BE2C (cell line): ENCODE results near the gene PPFIBP2.

Experiments used
- DNase-seq: peaks from one replicate; pipeline ENCODE4 v3.0.0-alpha.2; 2020
- H3K27me3 ChIP-seq: fragments of 250-450 bp; sonication (Bioruptor Pico); 2 replicates; pipeline ENCODE4 v1.5.1; 2020; ENCODE audit warnings: mild to moderate bottlenecking
- H3K36me3 ChIP-seq: fragments of 250-450 bp; sonication (Bioruptor Pico); 2 replicates; pipeline ENCODE4 v1.5.1; 2020; ENCODE audit warnings: mild to moderate bottlenecking
- H3K4me1 ChIP-seq: fragments of 250-450 bp; sonication (Bioruptor Pico); 2 replicates; pipeline ENCODE4 v1.5.1; 2020
- H3K4me3 ChIP-seq: 2 replicates; pipeline ENCODE4 v1.5.1; 2011; ENCODE audit warnings: low read depth, low read length
- H3K9me3 ChIP-seq: fragments of 250-450 bp; sonication (Bioruptor Pico); 2 replicates; pipeline ENCODE4 v1.5.1; 2020
- CTCF ChIP-seq: IDR thresholded peaks from 2 replicates; pipeline ENCODE4 v1.5.1; 2012; ENCODE audit warnings: mild to moderate bottlenecking, low read depth, low read length

The PPFIBP2 gene

DNA sequence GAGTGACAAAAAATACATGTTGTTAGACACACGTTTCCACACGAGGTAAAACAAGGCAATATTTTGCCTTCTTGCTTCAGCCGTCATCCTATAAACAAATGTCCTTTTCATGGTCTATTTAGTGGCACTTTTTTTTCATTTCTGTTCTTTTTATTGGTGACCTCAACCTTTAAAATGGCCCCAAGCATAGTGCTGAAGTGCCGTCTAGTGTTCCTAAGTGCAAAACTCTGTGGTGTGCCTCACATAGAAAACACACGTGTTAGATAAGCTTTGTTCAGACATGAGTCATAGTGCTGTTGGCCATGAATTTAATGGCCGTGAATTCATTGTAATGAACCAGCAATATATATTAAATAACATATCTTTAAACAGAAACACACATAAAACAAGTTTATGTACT lies 176.8 kb downstream of the PPFIBP2 start:
- no peaks in the 10 kb centered on the region for H3K4me1 ChIP-seq
- no peak overlapping the region for H3K4me3 ChIP-seq
- no peaks in the 10 kb centered on the region for H3K27me3 ChIP-seq
- H3K36me3 ChIP-seq = no peaks in the 10 kb centered on the region
- H3K9me3 ChIP-seq = no peaks in the 10 kb centered on the region
- no peak for TF ChIP-seq CTCF
- no peak for DNase-seq

DNA sequence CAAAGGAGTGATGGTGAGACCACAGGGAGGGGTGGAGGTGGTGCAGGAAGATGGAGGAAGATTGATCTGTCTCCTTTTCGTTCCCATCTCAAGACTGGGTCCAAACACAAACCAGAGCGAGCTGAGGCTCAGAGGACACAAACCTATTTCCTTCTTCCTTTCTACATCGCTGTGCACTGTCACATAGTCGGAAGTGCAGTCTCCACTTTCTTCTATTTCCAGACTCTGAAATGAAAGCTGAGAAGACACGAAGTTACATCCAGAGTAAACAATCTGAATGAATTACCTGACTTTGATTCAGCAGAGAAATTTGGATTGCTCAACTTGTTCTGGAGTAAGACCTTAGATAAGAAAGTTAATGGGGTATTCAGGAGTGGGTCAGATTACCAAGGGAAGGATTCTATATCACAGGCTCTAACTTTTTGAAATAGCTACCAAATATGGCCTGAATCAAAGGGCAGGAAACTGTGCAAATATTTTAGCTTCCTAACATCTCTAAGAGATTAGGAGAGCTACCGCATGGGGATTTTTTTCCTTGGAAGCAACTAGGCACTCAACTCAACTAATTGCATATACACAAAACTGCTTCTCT lies 178.1 kb downstream of the PPFIBP2 start:
- DNase-seq = no peak
- Histone ChIP-seq H3K9me3 (no peaks in the 10 kb centered on the region), H3K4me3 (no peak overlapping the region), H3K27me3 (no peaks in the 10 kb centered on the region), H3K4me1 (no peaks in the 10 kb centered on the region), H3K36me3 (no peaks in the 10 kb centered on the region)
- no peak for TF ChIP-seq CTCF

DNA sequence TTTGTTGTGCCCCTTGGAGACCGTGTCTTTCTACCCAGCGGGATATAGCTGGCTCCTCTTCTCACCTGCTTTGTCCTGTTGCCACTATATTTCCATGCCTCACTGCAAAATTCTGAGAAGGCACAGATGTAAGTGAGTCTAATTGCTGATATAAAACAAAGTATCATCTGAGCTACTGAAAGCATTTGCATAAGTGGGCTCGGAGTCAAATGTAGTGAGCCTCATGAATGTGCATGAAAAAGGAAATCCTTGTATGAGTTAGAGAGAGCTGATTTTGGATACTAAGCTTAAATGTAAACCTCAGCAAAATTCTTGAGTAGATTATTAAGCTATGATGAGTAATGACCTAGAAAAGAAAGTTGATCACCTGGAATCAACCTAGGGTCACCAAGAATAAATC lies 178.6 kb downstream of the PPFIBP2 start:
- Histone ChIP-seq H3K4me3 (no peak overlapping the region), H3K4me1 (no peaks in the 10 kb centered on the region), H3K9me3 (no peaks in the 10 kb centered on the region), H3K27me3 (no peaks in the 10 kb centered on the region), H3K36me3 (no peaks in the 10 kb centered on the region)
- TF ChIP-seq CTCF = no peak
- no peak for DNase-seq

- Histone ChIP-seq H3K4me1 (no peaks in the 10 kb centered on the region), H3K27me3 (no peaks in the 10 kb centered on the region), H3K9me3 (no peaks in the 10 kb centered on the region), H3K36me3 (no peaks in the 10 kb centered on the region), H3K4me3 (no peak overlapping the region)
- TF ChIP-seq CTCF = no peak
- DNase-seq = no peak
Observed at GRCh38 chr11:7694235-7694634, 180.4 kb downstream of the PPFIBP2 start.

GRCh38 chr11:7696424-7696823 lies 182.6 kb downstream of the PPFIBP2 start:
- TF ChIP-seq CTCF = no peak
- DNase-seq = no peak
- Histone ChIP-seq H3K4me3 (no peak overlapping the region), H3K9me3 (no peaks in the 10 kb centered on the region), H3K27me3 (no peaks in the 10 kb centered on the region), H3K36me3 (no peaks in the 10 kb centered on the region), H3K4me1 (no peaks in the 10 kb centered on the region)
